BJ (cell line): Measurements from ENCODE around the gene GRM5. TPM values are rescaled to one million over a fixed set of nuclear protein-coding genes. Genes with fewer than 3 reads are reported as not detected.

Experiments
- CTCF ChIA-PET: fragments of 350-600 bp; formaldehyde crosslinking; extraction: SDS; loops from one replicate; lab custom pipeline; 2021; ENCODE audit warnings: antibody characterized with exemption, inconsistent platforms; lab: Yijun Ruan, JAX
- POLR2A ChIA-PET: fragments of 300-600 bp; sonication (Branson Sonifier 250); formaldehyde crosslinking; extraction: SDS; loops from one replicate; lab custom pipeline; 2021; ENCODE audit warnings: antibody characterized with exemption; lab: Charles Lee
- DNase-seq: peaks from one replicate; pipeline ENCODE4 v3.0.0-alpha.2; 2011; ENCODE audit warnings: low read depth
- H3K27me3 ChIP-seq: 2 replicates; pipeline ENCODE4 v1.6.0; 2011; ENCODE audit warnings: low read length; ENCODE audit not compliant: control insufficient read depth, insufficient read depth
- H3K36me3 ChIP-seq: 2 replicates; pipeline ENCODE4 v1.5.1; 2011; ENCODE audit warnings: low read length; ENCODE audit not compliant: control insufficient read depth, insufficient read depth
- H3K4me3 ChIP-seq: 2 replicates; pipeline ENCODE4 v1.5.1; 2011; ENCODE audit warnings: low read depth, mild to moderate bottlenecking, control low read depth, low read length
- CTCF ChIP-seq: IDR thresholded peaks from 2 replicates; pipeline ENCODE4 v1.5.1; 2011; ENCODE audit warnings: low read depth, mild to moderate bottlenecking, control low read depth, inconsistent platforms, low read length, moderate library complexity; ENCODE audit not compliant: insufficient read depth
- polyA plus RNA-seq: library from polyadenylated mRNA; depleted of rRNA; stranded (reverse); fragments of >200 nt; gene quantifications from 2 replicates; pipeline ENCODE4 v1.2.3, GENCODE V29; 2011

GRM5 gene
- polyA plus RNA-seq, 1 experiment = not detected

GRCh38 chr11:88692306-88693086 lies 373.3 kb downstream of the GRM5 start:
- Histone ChIP-seq H3K36me3 (no peaks in the 10 kb centered on the region), H3K4me3 (no peak overlapping the region), H3K27me3 (no peaks in the 10 kb centered on the region; the same call in 1 of the 2 replicates)
- CTCF ChIA-PET = interaction anchor here (0.6 kb wide), 1 partner anchor 21 kb away, joined by 3 read pairs; no protein-coding TSS in a partner anchor
- POLR2A ChIA-PET = no interaction called here
- no peak for TF ChIP-seq CTCF
- DNase-seq = no peak

GRCh38 chr11:88689548-88690240 lies 376.1 kb downstream of the GRM5 start:
- no peak for TF ChIP-seq CTCF
- no peaks in the 10 kb centered on the region for H3K36me3 ChIP-seq
- CTCF ChIA-PET = no interaction called here
- POLR2A ChIA-PET = no interaction called here
- no peak overlapping the region for H3K4me3 ChIP-seq
- no peak for DNase-seq
- H3K27me3 ChIP-seq = no peaks in the 10 kb centered on the region

- no peak for TF ChIP-seq CTCF
- Histone ChIP-seq H3K36me3 (no peaks in the 10 kb centered on the region), H3K27me3 (no peaks in the 10 kb centered on the region), H3K4me3 (no peak overlapping the region)
- ChIA-PET POLR2A (no interaction called here), CTCF (no interaction called here)
- no peak for DNase-seq
Observed at GRCh38 chr11:88683024-88683423, 382.8 kb downstream of the GRM5 start.

- DNase-seq = no peak
- ChIA-PET POLR2A (no interaction called here), CTCF (no interaction called here)
- no peak for TF ChIP-seq CTCF
- Histone ChIP-seq H3K27me3 (no peaks in the 10 kb centered on the region), H3K4me3 (no peak overlapping the region), H3K36me3 (no peaks in the 10 kb centered on the region)
Observed at GRCh38 chr11:88680806-88681205, 385.0 kb downstream of the GRM5 start.

- DNase-seq = no peak
- Histone ChIP-seq H3K27me3 (no peaks in the 10 kb centered on the region), H3K36me3 (no peaks in the 10 kb centered on the region), H3K4me3 (no peak overlapping the region)
- ChIA-PET CTCF (no interaction called here), POLR2A (no interaction called here)
- TF ChIP-seq CTCF = no peak
Observed at GRCh38 chr11:88666364-88666763, 399.4 kb downstream of the GRM5 start.
